IMR-90 (cell line): ENCODE data around the gene SCAMP2.

Experiments used
- BHLHE40 ChIP-seq: fragments of 150-350 bp; IDR thresholded peaks from 2 replicates; pipeline ENCODE4 v1.6.1; 2016; ENCODE audit warnings: mild to moderate bottlenecking, low read depth, low read length
- CEBPB ChIP-seq: IDR thresholded peaks from 2 replicates; pipeline ENCODE4 v1.6.1; 2012; ENCODE audit warnings: low read depth, low read length, improper control_type of control experiment
- CHD1 ChIP-seq: IDR thresholded peaks from 2 replicates; pipeline ENCODE4 v1.6.1; 2012; ENCODE audit warnings: low read depth, low read length, improper control_type of control experiment
- MAFK ChIP-seq: IDR thresholded peaks from 2 replicates; pipeline ENCODE4 v1.6.1; 2012; ENCODE audit warnings: low read depth, low read length, improper control_type of control experiment
- MAZ ChIP-seq: IDR thresholded peaks from 2 replicates; pipeline ENCODE4 v1.6.1; 2012; ENCODE audit warnings: low read depth, mild to moderate bottlenecking, low read length, improper control_type of control experiment, moderate library complexity, borderline replicate concordance
- MXI1 ChIP-seq: IDR thresholded peaks from 2 replicates; pipeline ENCODE4 v1.6.1; 2012; ENCODE audit warnings: low read depth, mild to moderate bottlenecking, low read length, moderate library complexity, borderline replicate concordance
- POLR2A ChIP-seq: IDR thresholded peaks from 2 replicates; pipeline ENCODE4 v1.6.1; 2012; ENCODE audit warnings: mild to moderate bottlenecking, low read depth, low read length
- RAD21 ChIP-seq: IDR thresholded peaks from 2 replicates; pipeline ENCODE4 v1.6.1; 2012; ENCODE audit warnings: low read length, improper control_type of control experiment
- RCOR1 ChIP-seq: IDR thresholded peaks from 2 replicates; pipeline ENCODE4 v1.6.1; 2012; ENCODE audit warnings: mild to moderate bottlenecking, low read length, improper control_type of control experiment; ENCODE audit not compliant: insufficient replicate concordance
- RFX5 ChIP-seq: IDR thresholded peaks from 2 replicates; pipeline ENCODE4 v1.8.0; 2012; ENCODE audit warnings: low read depth, mild to moderate bottlenecking, low read length, moderate library complexity
- SMC3 ChIP-seq: fragments of 150-350 bp; IDR thresholded peaks from 2 replicates; pipeline ENCODE4 v1.6.1; 2016; ENCODE audit warnings: low read depth, mild to moderate bottlenecking, antibody characterized with exemption, low read length, moderate library complexity
- USF2 ChIP-seq: fragments of 150-350 bp; IDR thresholded peaks from 2 replicates; pipeline ENCODE4 v1.6.1; 2017; ENCODE audit warnings: mild to moderate bottlenecking, antibody characterized with exemption, low read length, low read depth
- TF ChIP-seq, protein P1 (sequence below): conservative IDR thresholded peaks from 2 replicates; pipeline ENCODE4 v1.5.1; 2012; ENCODE audit warnings: mild to moderate bottlenecking, low read depth, low read length, improper control_type of control experiment

GRCh38 chr15:74865316-74865715, 7.8 kb downstream of the SCAMP2 start:
- TF ChIP-seq, protein P1, sequence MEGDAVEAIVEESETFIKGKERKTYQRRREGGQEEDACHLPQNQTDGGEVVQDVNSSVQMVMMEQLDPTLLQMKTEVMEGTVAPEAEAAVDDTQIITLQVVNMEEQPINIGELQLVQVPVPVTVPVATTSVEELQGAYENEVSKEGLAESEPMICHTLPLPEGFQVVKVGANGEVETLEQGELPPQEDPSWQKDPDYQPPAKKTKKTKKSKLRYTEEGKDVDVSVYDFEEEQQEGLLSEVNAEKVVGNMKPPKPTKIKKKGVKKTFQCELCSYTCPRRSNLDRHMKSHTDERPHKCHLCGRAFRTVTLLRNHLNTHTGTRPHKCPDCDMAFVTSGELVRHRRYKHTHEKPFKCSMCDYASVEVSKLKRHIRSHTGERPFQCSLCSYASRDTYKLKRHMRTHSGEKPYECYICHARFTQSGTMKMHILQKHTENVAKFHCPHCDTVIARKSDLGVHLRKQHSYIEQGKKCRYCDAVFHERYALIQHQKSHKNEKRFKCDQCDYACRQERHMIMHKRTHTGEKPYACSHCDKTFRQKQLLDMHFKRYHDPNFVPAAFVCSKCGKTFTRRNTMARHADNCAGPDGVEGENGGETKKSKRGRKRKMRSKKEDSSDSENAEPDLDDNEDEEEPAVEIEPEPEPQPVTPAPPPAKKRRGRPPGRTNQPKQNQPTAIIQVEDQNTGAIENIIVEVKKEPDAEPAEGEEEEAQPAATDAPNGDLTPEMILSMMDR: no peak
- TF ChIP-seq BHLHE40 (no peak), RFX5 (no peak), MAFK (no peak), POLR2A (no peak), USF2 (no peak), MXI1 (no peak), RAD21 (no peak), MAZ (no peak), RCOR1 (no peak), CEBPB (no peak), CHD1 (no peak), SMC3 (no peak)
